ENCODE data around the gene LRRC8B. TPM values are rescaled to one million over a fixed set of nuclear protein-coding genes. Genes with fewer than 3 reads are reported as not detected.

Gene LRRC8B
- polyA plus RNA-seq, 1 of the 3 experiments (the other 2 are of a cell fraction), result 3.7 TPM

- Histone ChIP-seq H2AFZ (ENCODE audit: low read depth) (no peak overlapping the region), H3K79me2 (ENCODE audit: insufficient read depth) (no peaks in the 10 kb centered on the region), H3F3A (replicated peaks; ENCODE audit: insufficient read depth) (no peaks in the 10 kb centered on the region), H3K27ac (ENCODE audit: low read depth in 2 of 2, low read length in 1 of 2) (no peak overlapping the region), H3K9ac (no peak overlapping the region), H3K27me3 (ENCODE audit: insufficient read depth) (no peaks in the 10 kb centered on the region), H3K4me1 (ENCODE audit: control insufficient read depth in 1 of 2, insufficient read depth in 2 of 2, low read depth in 1 of 2, low read length in 1 of 2) (peaks cover 0 to 5% of the 10 kb centered on the region in 2 experiments; a peak in 1 of 4 replicates), H3K9me2 (no peaks in the 10 kb centered on the region), H3K4me2 (no peak overlapping the region), H3K4me3 (ENCODE audit: low read depth in 2 of 2, low read length in 1 of 2) (no peak overlapping the region), H4K20me1 (ENCODE audit: insufficient read depth) (no peaks in the 10 kb centered on the region), H3K9me3 (no peaks in the 10 kb centered on the region), H3K36me3 (replicated peaks in 1 of 2; ENCODE audit: control insufficient read depth in 1 of 2, insufficient read depth in 2 of 2, low read length in 1 of 2) (no peaks in the 10 kb centered on the region)
- no peak for TF ChIP-seq RCOR1 (IDR thresholded peaks at IDR 0.05; ENCODE audit: low read length)
- no peak for TF ChIP-seq PBX3 (IDR thresholded peaks at IDR 0.05)
- no peak for TF ChIP-seq MEF2A (IDR thresholded peaks at IDR 0.05; ENCODE audit: borderline replicate concordance, low read depth)
- no peak for TF ChIP-seq JUND (IDR thresholded peaks at IDR 0.05)
- no peak for TF ChIP-seq REST (IDR thresholded peaks at IDR 0.05; ENCODE audit: low read depth, low read length)
- TF ChIP-seq SIN3A (IDR thresholded peaks at IDR 0.05; ENCODE audit: borderline replicate concordance, low read depth, low read length), result no peak
- TF ChIP-seq NFIC (IDR thresholded peaks at IDR 0.05; ENCODE audit: borderline replicate concordance), result no peak
- TF ChIP-seq TAF1 (IDR thresholded peaks at IDR 0.05; ENCODE audit: borderline replicate concordance, low read depth, low read length), result no peak
- 83% methylated on average over 2 of the region's 2 CpGs for WGBS (ENCODE audit: low lambda C conversion rate)
- DNase-seq, result no peak
- ChIA-PET POLR2A (no interaction called here), CTCF (interaction anchor here (0.7 to 8.0 kb wide), 3 partner anchors 40 to 275 kb away, joined by 3 to 64 read pairs (median 11); no protein-coding TSS in a partner anchor)
Measured at GRCh38 chr1:89487972-89488371, 36.7 kb upstream of the LRRC8B start.

GRCh38 chr1:89489047-89489729, 35.4 kb upstream of the LRRC8B start:
- no peak for DNase-seq
- H3K4me2 ChIP-seq, result no peak overlapping the region
- ChIA-PET POLR2A (no interaction called here), CTCF (interaction anchor here (1.0 to 8.0 kb wide), 4 partner anchors 111 to 274 kb away, joined by 3 to 64 read pairs (median 7); no protein-coding TSS in a partner anchor)
- no peak overlapping the region for H2AFZ ChIP-seq (ENCODE audit: low read depth)
- H3K79me2 ChIP-seq (ENCODE audit: insufficient read depth), result no peaks in the 10 kb centered on the region
- no peak overlapping the region for H3K9ac ChIP-seq
- H3K4me3 ChIP-seq (ENCODE audit: low read depth in 2 of 2, low read length in 1 of 2), result no peak overlapping the region
- H3K9me2 ChIP-seq, result no peaks in the 10 kb centered on the region
- H3K36me3 ChIP-seq (replicated peaks in 1 of 2; ENCODE audit: control insufficient read depth in 1 of 2, insufficient read depth in 2 of 2, low read length in 1 of 2), result no peaks in the 10 kb centered on the region
- H3K27ac ChIP-seq (ENCODE audit: low read depth in 2 of 2, low read length in 1 of 2), result no peak overlapping the region
- WGBS (ENCODE audit: low lambda C conversion rate), result 40% methylated on average over 2 of the region's 2 CpGs
- H3K4me1 ChIP-seq (ENCODE audit: control insufficient read depth in 1 of 2, insufficient read depth in 2 of 2, low read depth in 1 of 2, low read length in 1 of 2), result peaks cover 0 to 5% of the 10 kb centered on the region in 2 experiments; a peak in 1 of 4 replicates
- H3K27me3 ChIP-seq (ENCODE audit: insufficient read depth), result no peaks in the 10 kb centered on the region
- H4K20me1 ChIP-seq (ENCODE audit: insufficient read depth), result no peaks in the 10 kb centered on the region
- no peaks in the 10 kb centered on the region for H3F3A ChIP-seq (replicated peaks; ENCODE audit: insufficient read depth)
- TF ChIP-seq REST (IDR thresholded peaks at IDR 0.05; ENCODE audit: low read depth, low read length) (no peak), SMC3 (IDR thresholded peaks at IDR 0.05; ENCODE audit: low read depth, low read length) (no peak), IRF3 (IDR thresholded peaks at IDR 0.05; ENCODE audit: low read depth, low read length) (no peak), FOSL2 (IDR thresholded peaks at IDR 0.05; ENCODE audit: borderline replicate concordance, low read depth) (no peak), MXI1 (IDR thresholded peaks at IDR 0.05; ENCODE audit: low read depth, low read length) (no peak), RFX5 (IDR thresholded peaks at IDR 0.05; ENCODE audit: low read length) (no peak), NFIC (IDR thresholded peaks at IDR 0.05; ENCODE audit: borderline replicate concordance) (no peak), PBX3 (IDR thresholded peaks at IDR 0.05) (no peak)
- no peaks in the 10 kb centered on the region for H3K9me3 ChIP-seq
